Stimulated activated CD4-positive, alpha-beta T cell treated with anti-CD3 and anti-CD28 coated beads, Interleukin-12 subunit alpha, Interleukin-12 subunit beta, amount 100 ng/mL, for 24 hours (primary cell): ENCODE data around the gene MET.
"Not testable (repeated sequence)": the region's sequence is repeated elsewhere in the genome, so short reads cannot be mapped to it uniquely, and the experiment has no call there.

ENCODE experiments used
- DNase-seq, 2 experiments: peaks; one replicate each; pipeline ENCODE4 v3.0.0-alpha.2; 2020; ENCODE audit warnings: low read depth in 2 of 2

Gene MET

GRCh38 chr7:116698930-116699721 lies 27.1 kb downstream of the MET start:
- DNase-seq, result no peak

- no peak for DNase-seq
Observed at GRCh38 chr7:116699722-116700120, 27.7 kb downstream of the MET start.

- DNase-seq, result no peak
Observed at GRCh38 chr7:116702046-116702785, 30.2 kb downstream of the MET start.

GRCh38 chr7:116704650-116705228 lies 32.7 kb downstream of the MET start:
- DNase-seq, result no peak

GRCh38 chr7:116705419-116705818 lies 33.4 kb downstream of the MET start:
- DNase-seq, result no peak

- DNase-seq, result no peak
Observed at GRCh38 chr7:116706668-116707126, 34.7 kb downstream of the MET start.

GRCh38 chr7:116707289-116707688 lies 35.3 kb downstream of the MET start:
- no peak for DNase-seq

- DNase-seq, result no peak
Observed at GRCh38 chr7:116708248-116708647, 36.3 kb downstream of the MET start.

- DNase-seq, result no peak
Observed at GRCh38 chr7:116708861-116709260, 36.9 kb downstream of the MET start.

GRCh38 chr7:116709336-116709735 lies 37.3 kb downstream of the MET start:
- no peak for DNase-seq

- DNase-seq, result no peak
Observed at GRCh38 chr7:116710764-116711452, 38.9 kb downstream of the MET start.

GRCh38 chr7:116711790-116712189 lies 39.8 kb downstream of the MET start:
- DNase-seq, result no peak

GRCh38 chr7:116713500-116713899 lies 41.5 kb downstream of the MET start:
- no peak for DNase-seq

GRCh38 chr7:116713918-116714317 lies 41.9 kb downstream of the MET start:
- DNase-seq, result no peak

- DNase-seq, result no peak
Observed at GRCh38 chr7:116715077-116715476, 43.1 kb downstream of the MET start.

GRCh38 chr7:116717137-116717536 lies 45.1 kb downstream of the MET start:
- DNase-seq, result no peak

GRCh38 chr7:116723959-116724529 lies 52.0 kb downstream of the MET start:
- not testable (repeated sequence) for DNase-seq

- no peak for DNase-seq
Observed at GRCh38 chr7:116724560-116725231, 52.7 kb downstream of the MET start.

GRCh38 chr7:116726149-116726548 lies 54.2 kb downstream of the MET start:
- DNase-seq, result no peak

GRCh38 chr7:116726713-116727431 lies 54.9 kb downstream of the MET start:
- DNase-seq, result no peak
